ENCODE measurements around the gene GTF2H4. TPM values are rescaled to one million over a fixed set of nuclear protein-coding genes. Genes with fewer than 3 reads are reported as not detected.
"Not testable (repeated sequence)": the region's sequence is repeated elsewhere in the genome, so short reads cannot be mapped to it uniquely, and the experiment has no call there.

GTF2H4 gene
- total and polyA plus RNA-seq, 2 donors (not counting 1 experiment from before 2014, with no cell fraction given): 12.2 to 15.3 TPM

- peaks cover 1% of the 10 kb centered on the region for H3K36me3 ChIP-seq (ENCODE audit: control insufficient read depth, insufficient read depth, low read length)
- H4K20me1 ChIP-seq (ENCODE audit: control insufficient read depth, extremely low read depth, insufficient read depth, low read length): no peaks in the 10 kb centered on the region
- no peak for TF ChIP-seq CTCF (conservative IDR thresholded peaks at IDR 0.05 in 1 of 2, IDR thresholded peaks at IDR 0.05 in 1 of 2; ENCODE audit: low read depth in 1 of 2, low read length in 2 of 2)
- TF ChIP-seq EZH2 (IDR thresholded peaks at IDR 0.05; ENCODE audit: low read length, missing control alignments): no peak
- H3K4me3 ChIP-seq (replicated peaks in 1 of 4; ENCODE audit: control extremely low read depth in 1 of 4, insufficient read depth in 1 of 4, low read depth in 3 of 4, low read length in 4 of 4): no peak overlapping the region
- H3K4me2 ChIP-seq (ENCODE audit: extremely low read depth, insufficient read depth, low read length): no peak overlapping the region
- no peaks in the 10 kb centered on the region for H3K9me3 ChIP-seq (ENCODE audit: control insufficient read depth, insufficient read depth, low read depth, low read length)
- no peak overlapping the region for H3K27ac ChIP-seq (ENCODE audit: insufficient read depth, low read length)
- no peak for DNase-seq (ENCODE audit: low read depth in 2 of 2)
- H2AFZ ChIP-seq (ENCODE audit: low read length): no peak overlapping the region
- no peaks in the 10 kb centered on the region for H3K27me3 ChIP-seq (ENCODE audit: control insufficient read depth, insufficient read depth, low read length)
- no peak overlapping the region for H3K9ac ChIP-seq (ENCODE audit: insufficient read depth, low read length)
- no peaks in the 10 kb centered on the region for H3K79me2 ChIP-seq (ENCODE audit: control insufficient read depth, insufficient read depth, low read length)
- H3K4me1 ChIP-seq (ENCODE audit: control insufficient read depth, extremely low read depth, insufficient read depth, low read length): no peaks in the 10 kb centered on the region
Observed at GRCh38 chr6:30900863-30901417, 7.1 kb upstream of the GTF2H4 start.

- H3K9ac ChIP-seq (ENCODE audit: insufficient read depth, low read length): no peak overlapping the region
- DNase-seq (ENCODE audit: low read depth in 2 of 2): no peak
- H4K20me1 ChIP-seq (ENCODE audit: control insufficient read depth, extremely low read depth, insufficient read depth, low read length): no peaks in the 10 kb centered on the region
- no peaks in the 10 kb centered on the region for H3K79me2 ChIP-seq (ENCODE audit: control insufficient read depth, insufficient read depth, low read length)
- H3K4me3 ChIP-seq (replicated peaks in 1 of 4; ENCODE audit: control extremely low read depth in 1 of 4, insufficient read depth in 1 of 4, low read depth in 3 of 4, low read length in 4 of 4): no peak overlapping the region
- H3K36me3 ChIP-seq (ENCODE audit: control insufficient read depth, insufficient read depth, low read length): peaks cover 1% of the 10 kb centered on the region
- H2AFZ ChIP-seq (ENCODE audit: low read length): no peak overlapping the region
- H3K27me3 ChIP-seq (ENCODE audit: control insufficient read depth, insufficient read depth, low read length): no peaks in the 10 kb centered on the region
- H3K4me2 ChIP-seq (ENCODE audit: extremely low read depth, insufficient read depth, low read length): no peak overlapping the region
- no peaks in the 10 kb centered on the region for H3K9me3 ChIP-seq (ENCODE audit: control insufficient read depth, insufficient read depth, low read depth, low read length)
- no peak overlapping the region for H3K27ac ChIP-seq (ENCODE audit: insufficient read depth, low read length)
- TF ChIP-seq EZH2 (IDR thresholded peaks at IDR 0.05; ENCODE audit: low read length, missing control alignments): no peak
- TF ChIP-seq CTCF (conservative IDR thresholded peaks at IDR 0.05 in 1 of 2, IDR thresholded peaks at IDR 0.05 in 1 of 2; ENCODE audit: low read depth in 1 of 2, low read length in 2 of 2): no peak
- no peaks in the 10 kb centered on the region for H3K4me1 ChIP-seq (ENCODE audit: control insufficient read depth, extremely low read depth, insufficient read depth, low read length)
Observed at GRCh38 chr6:30901436-30901835, 6.6 kb upstream of the GTF2H4 start.

- not testable (repeated sequence) for H3K9me3 ChIP-seq (ENCODE audit: control insufficient read depth, insufficient read depth, low read depth, low read length); H3K27ac ChIP-seq (ENCODE audit: insufficient read depth, low read length); H3K79me2 ChIP-seq (ENCODE audit: control insufficient read depth, insufficient read depth, low read length); DNase-seq (ENCODE audit: low read depth in 2 of 2); H3K36me3 ChIP-seq (ENCODE audit: control insufficient read depth, insufficient read depth, low read length); H3K9ac ChIP-seq (ENCODE audit: insufficient read depth, low read length); H2AFZ ChIP-seq (ENCODE audit: low read length); H3K4me3 ChIP-seq (replicated peaks in 1 of 4; ENCODE audit: control extremely low read depth in 1 of 4, insufficient read depth in 1 of 4, low read depth in 3 of 4, low read length in 4 of 4); H3K4me2 ChIP-seq (ENCODE audit: extremely low read depth, insufficient read depth, low read length); H3K4me1 ChIP-seq (ENCODE audit: control insufficient read depth, extremely low read depth, insufficient read depth, low read length); H4K20me1 ChIP-seq (ENCODE audit: control insufficient read depth, extremely low read depth, insufficient read depth, low read length); H3K27me3 ChIP-seq (ENCODE audit: control insufficient read depth, insufficient read depth, low read length)
Observed at GRCh38 chr6:30902196-30902595, 5.8 kb upstream of the GTF2H4 start.

Measured in fibroblast of lung (primary cell).